ENCODE results near the gene SPATA4. TPM values are rescaled to one million over a fixed set of nuclear protein-coding genes. Genes with fewer than 3 reads are reported as not detected.
A peak's percentile ranks its signal among the peaks of the same experiment; 100 is the strongest.

Gene SPATA4
- polyA plus RNA-seq, 1 experiment: 0.07 TPM

DNA sequence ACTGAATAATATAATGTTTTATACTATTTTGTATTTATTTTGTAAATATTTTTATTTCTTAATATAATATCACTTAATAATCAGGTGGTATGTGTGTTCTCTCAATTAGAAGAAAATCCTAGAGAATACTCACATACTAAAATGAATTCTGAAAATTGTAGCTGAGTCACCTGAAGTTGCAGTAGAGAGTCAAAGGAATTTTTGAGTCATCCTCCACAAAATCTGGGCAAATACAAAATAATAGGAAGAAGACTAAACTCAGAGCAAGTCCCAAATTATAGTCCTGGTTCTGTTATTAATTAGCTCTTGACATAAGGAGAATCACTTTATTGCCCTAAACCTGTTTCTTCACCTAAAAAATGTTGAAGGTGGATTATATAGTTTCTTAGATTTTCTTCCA lies 57.8 kb downstream of the SPATA4 start:
- no peaks in the 10 kb centered on the region for H3K27me3 ChIP-seq (ENCODE audit: control insufficient read depth, insufficient read depth, low read length)
- TF ChIP-seq, protein P1, sequence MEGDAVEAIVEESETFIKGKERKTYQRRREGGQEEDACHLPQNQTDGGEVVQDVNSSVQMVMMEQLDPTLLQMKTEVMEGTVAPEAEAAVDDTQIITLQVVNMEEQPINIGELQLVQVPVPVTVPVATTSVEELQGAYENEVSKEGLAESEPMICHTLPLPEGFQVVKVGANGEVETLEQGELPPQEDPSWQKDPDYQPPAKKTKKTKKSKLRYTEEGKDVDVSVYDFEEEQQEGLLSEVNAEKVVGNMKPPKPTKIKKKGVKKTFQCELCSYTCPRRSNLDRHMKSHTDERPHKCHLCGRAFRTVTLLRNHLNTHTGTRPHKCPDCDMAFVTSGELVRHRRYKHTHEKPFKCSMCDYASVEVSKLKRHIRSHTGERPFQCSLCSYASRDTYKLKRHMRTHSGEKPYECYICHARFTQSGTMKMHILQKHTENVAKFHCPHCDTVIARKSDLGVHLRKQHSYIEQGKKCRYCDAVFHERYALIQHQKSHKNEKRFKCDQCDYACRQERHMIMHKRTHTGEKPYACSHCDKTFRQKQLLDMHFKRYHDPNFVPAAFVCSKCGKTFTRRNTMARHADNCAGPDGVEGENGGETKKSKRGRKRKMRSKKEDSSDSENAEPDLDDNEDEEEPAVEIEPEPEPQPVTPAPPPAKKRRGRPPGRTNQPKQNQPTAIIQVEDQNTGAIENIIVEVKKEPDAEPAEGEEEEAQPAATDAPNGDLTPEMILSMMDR (IDR thresholded peaks at IDR 0.05; ENCODE audit: insufficient read depth, low read depth, low read length): no peak
- POLR2A ChIA-PET: no interaction called here
- peak; percentile 1 for DNase-seq (ENCODE audit: low read depth)
- CTCF ChIA-PET: interaction anchor here (1.6 kb wide), 1 partner anchor 14 kb away, joined by 6 read pairs; no protein-coding TSS in a partner anchor
- H3K36me3 ChIP-seq (ENCODE audit: control insufficient read depth, insufficient read depth, low read length): no peaks in the 10 kb centered on the region
- H3K4me3 ChIP-seq (ENCODE audit: low read depth, low read length): no peak overlapping the region

GRCh38 chr4:176134670-176135069 lies 60.7 kb downstream of the SPATA4 start:
- TF ChIP-seq, protein P1 (IDR thresholded peaks at IDR 0.05; ENCODE audit: insufficient read depth, low read depth, low read length): no peak
- DNase-seq (ENCODE audit: low read depth): no peak
- ChIA-PET POLR2A (no interaction called here), CTCF (no interaction called here)
- Histone ChIP-seq H3K27me3 (ENCODE audit: control insufficient read depth, insufficient read depth, low read length) (no peaks in the 10 kb centered on the region), H3K36me3 (ENCODE audit: control insufficient read depth, insufficient read depth, low read length) (no peaks in the 10 kb centered on the region), H3K4me3 (ENCODE audit: low read depth, low read length) (no peak overlapping the region)

Other genes with a start within 250 kb of the SPATA4 start
- 0.10 and 0.15 TPM in 2 replicates for gene WDR17, start 129.7 kb downstream of the SPATA4 start, polyA plus RNA-seq (2011; rRNA removed)
- gene ASB5, start 73.6 kb upstream of the SPATA4 start, polyA plus RNA-seq (2011; rRNA removed): 47.0 and 63.8 TPM in 2 replicates
- 55.3 and 58.9 TPM in 2 replicates for gene SPCS3, start 124.4 kb upstream of the SPATA4 start, polyA plus RNA-seq (2011; rRNA removed)

Data from BJ (cell line).